22Rv1 (cell line): ENCODE results near the gene HPCA.

Experiments used
- H3K27ac ChIP-seq: fragments of 450-650 bp; 2 replicates; pipeline ENCODE4 v1.5.1; 2017
- CTCF ChIP-seq: fragments of 450-650 bp; IDR thresholded peaks from 2 replicates; pipeline ENCODE4 v1.5.1; 2017; ENCODE audit warnings: mild to moderate bottlenecking
- ZFX ChIP-seq: fragments of 450-650 bp; IDR thresholded peaks from 2 replicates; pipeline ENCODE4 v1.6.1; 2017; ENCODE audit warnings: antibody characterized with exemption, borderline replicate concordance

The HPCA gene

GRCh38 chr1:32881291-32881690, 5.0 kb upstream of the HPCA start:
- H3K27ac ChIP-seq = no peak overlapping the region
- TF ChIP-seq ZFX = no peak
- no peak for TF ChIP-seq CTCF

GRCh38 chr1:32881871-32882850, 4.1 kb upstream of the HPCA start:
- H3K27ac ChIP-seq = no peak overlapping the region
- TF ChIP-seq ZFX (no peak), CTCF (no peak)

GRCh38 chr1:32883338-32884031, 2.8 kb upstream of the HPCA start:
- TF ChIP-seq ZFX = no peak
- TF ChIP-seq CTCF = no peak
- H3K27ac ChIP-seq = no peak overlapping the region

- TF ChIP-seq CTCF (no peak), ZFX (no peak)
- H3K27ac ChIP-seq = no peak overlapping the region
Measured at GRCh38 chr1:32884032-32884372, 2.3 kb upstream of the HPCA start.

GRCh38 chr1:32884726-32885125, 1.6 kb upstream of the HPCA start:
- no peak overlapping the region for H3K27ac ChIP-seq
- TF ChIP-seq ZFX (no peak), CTCF (no peak)

- H3K27ac ChIP-seq = no peak overlapping the region
- TF ChIP-seq CTCF (no peak), ZFX (no peak)
Measured at GRCh38 chr1:32885676-32886003, 651 bp upstream of the HPCA start.

- TF ChIP-seq ZFX (no peak), CTCF (peak; percentile 47)
- H3K27ac ChIP-seq = no peak overlapping the region
Measured at GRCh38 chr1:32886828-32887414, 630 bp downstream of the HPCA start.
